Natural killer cell (primary cell): ENCODE results near the gene NUDT16L1. TPM values are rescaled to one million over a fixed set of nuclear protein-coding genes. Genes with fewer than 3 reads are reported as not detected.

ENCODE experiments used
- ATAC-seq, 3 donors: fragments of 150-1000 bp in 2 of 3; fragments of 200-7000 bp in 1 of 3; cut with Tn5 transposase; 1 replicate in 1 of 3; 2 replicates in 2 of 3; pipeline ENCODE4 v1.10.0; 2021; ENCODE audit warnings: mild to moderate bottlenecking in 2 of 3, moderate library complexity in 2 of 3
- DNase-seq, 2 donors: peaks; one replicate each; pipeline versions ENCODE4 v3.0.0 to v3.0.0-alpha.2; 2013 to 2021; ENCODE audit warnings: mixed read lengths in 1 of 2
- H3K27ac ChIP-seq: one replicate; pipeline ENCODE4 v1.5.1; 2013; ENCODE audit warnings: mild to moderate bottlenecking, low read length
- H3K27me3 ChIP-seq: one replicate; pipeline ENCODE4 v1.6.1; 2013; ENCODE audit warnings: low read length; ENCODE audit not compliant: control insufficient read depth, insufficient read depth
- H3K36me3 ChIP-seq: one replicate; pipeline ENCODE4 v1.6.1; 2013; ENCODE audit warnings: low read length; ENCODE audit not compliant: control insufficient read depth, insufficient read depth
- H3K4me1 ChIP-seq: one replicate; pipeline ENCODE4 v1.6.1; 2013; ENCODE audit warnings: low read length; ENCODE audit not compliant: control insufficient read depth, insufficient read depth
- H3K4me3 ChIP-seq: one replicate; pipeline ENCODE4 v1.5.1; 2013; ENCODE audit warnings: low read length
- H3K9me3 ChIP-seq: one replicate; pipeline ENCODE4 v1.6.1; 2013; ENCODE audit warnings: low read length; ENCODE audit not compliant: control insufficient read depth, insufficient read depth
- H3K27ac Mint-ChIP-seq, 2 donors: one replicate each; pipeline ENCODE4 v1.8.0; 2022; ENCODE audit warnings: mild to moderate bottlenecking in 2 of 2, mixed read lengths in 2 of 2, moderate library complexity in 1 of 2
- H3K27me3 Mint-ChIP-seq, 2 donors: one replicate each; pipeline ENCODE4 v1.8.0; 2022; ENCODE audit warnings: low read depth in 2 of 2, mixed read lengths in 2 of 2
- H3K36me3 Mint-ChIP-seq: one replicate; pipeline ENCODE4 v1.8.0; 2022; ENCODE audit warnings: mixed read lengths
- H3K4me1 Mint-ChIP-seq, 2 donors: one replicate each; pipeline ENCODE4 v1.8.0; 2022; ENCODE audit warnings: mixed read lengths in 2 of 2
- H3K4me3 Mint-ChIP-seq: one replicate; pipeline ENCODE4 v1.8.0; 2022; ENCODE audit warnings: mild to moderate bottlenecking, moderate library complexity, mixed read lengths
- H3K9me3 Mint-ChIP-seq, 2 donors: one replicate each; pipeline ENCODE4 v1.8.0; 2022; ENCODE audit warnings: mixed read lengths in 2 of 2
- CTCF ChIP-seq: fragments of 200-600 bp; IDR thresholded peaks from one replicate; pipeline ENCODE4 v1.8.0; 2022; ENCODE audit warnings: antibody characterized with exemption
- WGBS: methylation state at CpG from one replicate; pipeline ENCODE4 v1.1.7; 2013; ENCODE audit warnings: missing lambda C conversion rate; ENCODE audit not compliant: insufficient coverage; 5-methylcytosine and 5-hydroxymethylcytosine counted together
- intact Hi-C: fragments of 100-400 bp; cut with micrococcal nuclease; formaldehyde crosslinking; loops from one replicate; pipeline ENCODE4 v1.14.2; 2022
- total RNA-seq, 4 donors: library from RNA; stranded (reverse); fragments of 120-200 nt in 1 of 4; gene quantifications; one replicate each; pipeline versions ENCODE4 v1.2.3 to v1.2.4, GENCODE V29; 2013 to 2022

NUDT16L1 gene
- total RNA-seq, 3 donors from 2014 or later (not counting 1 experiment from before 2014, with no cell fraction given), result 30.8 to 39.1 (median 35.0) TPM

- Histone ChIP-seq H3K9me3 (no peaks in the 10 kb centered on the region), H3K27ac (no peak overlapping the region), H3K4me3 (no peak overlapping the region), H3K27me3 (no peaks in the 10 kb centered on the region), H3K36me3 (peaks cover 22% of the 10 kb centered on the region), H3K4me1 (peaks cover 57% of the 10 kb centered on the region)
- intact Hi-C loops, result no loop called here
- WGBS, result 54% methylated on average over 11 of the region's 11 CpGs
- TF ChIP-seq CTCF, result no peak
- H3K27ac Mint-ChIP-seq, result peak overlapping the region in 1 of 2 donors; percentile 61
- H3K36me3 Mint-ChIP-seq, result no peaks in the 10 kb centered on the region
- no peak overlapping the region for H3K4me3 Mint-ChIP-seq
- DNase-seq (no peak), ATAC-seq (no peak)
- peaks cover 29 to 36% of the 10 kb centered on the region in 2 donors for H3K4me1 Mint-ChIP-seq
- H3K9me3 Mint-ChIP-seq, result no peaks in the 10 kb centered on the region
- no peaks in the 10 kb centered on the region for H3K27me3 Mint-ChIP-seq
Observed at GRCh38 chr16:4661661-4662060, 31.7 kb upstream of the NUDT16L1 start.

GRCh38 chr16:4663465-4663776 is 29.9 kb upstream of the NUDT16L1 start:
- no peaks in the 10 kb centered on the region for H3K36me3 Mint-ChIP-seq
- H3K4me1 Mint-ChIP-seq, result peaks cover 29 to 36% of the 10 kb centered on the region in 2 donors
- peak overlapping the region; percentile 77 to 85 for H3K27ac Mint-ChIP-seq
- H3K9me3 Mint-ChIP-seq, result no peaks in the 10 kb centered on the region
- H3K9me3 ChIP-seq, result no peaks in the 10 kb centered on the region
- H3K4me3 ChIP-seq, result no peak overlapping the region
- peaks cover 31% of the 10 kb centered on the region for H3K36me3 ChIP-seq
- 45% methylated on average over 5 of the region's 5 CpGs for WGBS
- no peak for DNase-seq
- peak overlapping the region; percentile 70 for H3K27ac ChIP-seq
- no peaks in the 10 kb centered on the region for H3K27me3 Mint-ChIP-seq
- no peaks in the 10 kb centered on the region for H3K27me3 ChIP-seq
- H3K4me3 Mint-ChIP-seq, result peak overlapping the region; percentile 38
- intact Hi-C loops, result no loop called here
- peaks cover 57% of the 10 kb centered on the region for H3K4me1 ChIP-seq
- ATAC-seq, result no peak
- no peak for TF ChIP-seq CTCF

GRCh38 chr16:4663777-4664465 is 29.4 kb upstream of the NUDT16L1 start:
- peak overlapping the region; percentile 70 for H3K27ac ChIP-seq
- peak in 1 of 2 donors; percentile 48 for DNase-seq
- no peaks in the 10 kb centered on the region for H3K27me3 ChIP-seq
- H3K4me1 Mint-ChIP-seq, result peaks cover 29 to 36% of the 10 kb centered on the region in 2 donors
- WGBS, result 42% methylated on average over 25 of the region's 25 CpGs
- H3K4me1 ChIP-seq, result peaks cover 57% of the 10 kb centered on the region
- no peak for TF ChIP-seq CTCF
- H3K27ac Mint-ChIP-seq, result peak overlapping the region; percentile 77 to 85
- peak in 2 of 3 donors; percentile 11 to 40 for ATAC-seq
- H3K36me3 ChIP-seq, result peaks cover 32% of the 10 kb centered on the region
- no peaks in the 10 kb centered on the region for H3K9me3 Mint-ChIP-seq
- no peaks in the 10 kb centered on the region for H3K9me3 ChIP-seq
- no peaks in the 10 kb centered on the region for H3K36me3 Mint-ChIP-seq
- no peaks in the 10 kb centered on the region for H3K27me3 Mint-ChIP-seq
- intact Hi-C loops, result no loop called here
- H3K4me3 Mint-ChIP-seq, result peak overlapping the region; percentile 38
- H3K4me3 ChIP-seq, result no peak overlapping the region
